HG03103 (cell line): ENCODE results near the gene AQR.
"Not testable (repeated sequence)": the region's sequence is repeated elsewhere in the genome, so short reads cannot be mapped to it uniquely, and the experiment has no call there.

Experiments
- ATAC-seq: cut with Tn5 transposase; IDR thresholded peaks from one replicate; pipeline ENCODE4 v1.9.1; 2021; ENCODE audit warnings: low read depth; ENCODE audit not compliant: unreplicated experiment

The AQR gene

DNA sequence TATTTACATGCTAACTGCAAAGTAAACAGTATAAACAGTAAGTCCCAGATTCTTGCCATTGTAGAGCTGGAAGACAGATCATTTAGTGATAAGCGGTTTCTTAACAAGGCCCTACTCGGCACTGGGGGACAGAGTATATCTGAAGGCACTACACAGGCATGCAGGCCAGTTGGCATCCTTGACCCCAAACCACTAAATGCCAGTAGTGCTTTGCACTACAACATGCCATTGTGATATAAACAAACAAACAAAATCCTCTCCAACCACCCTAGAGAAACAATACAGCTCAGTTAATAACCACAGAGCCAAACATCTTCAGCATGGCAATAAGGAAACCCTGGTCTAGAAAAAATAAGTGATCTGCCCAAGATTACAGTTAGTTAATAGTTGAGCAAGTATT is 5.3 kb downstream of the AQR start:
- ATAC-seq = no peak

DNA sequence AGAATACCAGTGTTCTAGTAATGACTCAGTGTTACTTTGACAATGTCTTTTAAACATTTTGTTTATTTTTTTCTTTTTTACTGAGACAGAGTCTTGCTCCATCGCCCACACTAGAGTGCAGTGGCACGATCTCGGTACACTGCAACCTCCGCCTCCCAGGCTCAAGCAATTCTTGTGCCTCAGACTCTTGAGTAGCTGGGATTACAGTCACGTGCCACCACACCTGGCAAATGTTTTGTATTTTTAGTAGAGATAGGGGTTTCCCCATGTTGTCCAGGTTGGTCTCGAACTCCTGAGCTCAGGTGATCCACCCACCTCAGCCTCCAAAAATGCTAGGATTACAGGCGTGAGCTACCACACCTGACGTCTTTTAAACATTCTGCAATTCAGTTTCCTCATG is 15.7 kb downstream of the AQR start:
- ATAC-seq = no peak

DNA sequence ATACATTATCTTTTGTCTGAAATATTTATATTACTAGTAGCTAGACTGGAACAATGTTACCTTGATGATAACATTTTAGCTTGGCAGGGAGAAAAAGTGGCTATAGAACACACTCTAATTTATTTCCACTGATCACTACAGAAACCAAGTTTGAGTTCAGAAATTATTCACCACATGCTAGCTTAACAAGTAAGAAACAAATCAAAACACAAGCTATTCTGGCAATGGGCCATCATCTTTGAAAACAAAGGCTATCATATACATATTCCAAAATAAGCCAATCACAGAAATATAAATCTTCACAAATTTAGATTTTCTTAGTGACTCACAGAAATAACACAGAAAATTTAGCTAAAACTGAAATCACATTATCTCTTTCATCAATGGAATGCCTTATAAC is 17.1 kb downstream of the AQR start:
- ATAC-seq = no peak

DNA sequence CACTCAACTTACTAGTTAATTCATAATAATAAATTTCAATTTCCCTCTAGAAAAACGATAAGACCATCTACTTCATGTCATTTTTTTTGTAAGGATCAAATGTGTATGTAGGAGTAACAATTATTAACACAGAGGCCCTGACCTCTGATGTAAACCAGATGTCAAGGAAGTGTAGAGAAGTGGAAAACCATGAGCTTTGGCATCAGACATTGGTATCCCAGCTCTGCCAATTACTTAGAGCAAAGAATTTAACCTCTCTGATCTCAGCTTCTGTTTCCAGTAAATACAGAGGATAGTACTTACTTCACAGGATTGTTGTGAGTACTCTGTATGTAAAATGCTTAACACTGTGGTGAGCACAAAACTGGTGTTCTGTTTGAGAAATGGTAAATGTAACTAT is 17.5 kb downstream of the AQR start:
- no peak for ATAC-seq

DNA sequence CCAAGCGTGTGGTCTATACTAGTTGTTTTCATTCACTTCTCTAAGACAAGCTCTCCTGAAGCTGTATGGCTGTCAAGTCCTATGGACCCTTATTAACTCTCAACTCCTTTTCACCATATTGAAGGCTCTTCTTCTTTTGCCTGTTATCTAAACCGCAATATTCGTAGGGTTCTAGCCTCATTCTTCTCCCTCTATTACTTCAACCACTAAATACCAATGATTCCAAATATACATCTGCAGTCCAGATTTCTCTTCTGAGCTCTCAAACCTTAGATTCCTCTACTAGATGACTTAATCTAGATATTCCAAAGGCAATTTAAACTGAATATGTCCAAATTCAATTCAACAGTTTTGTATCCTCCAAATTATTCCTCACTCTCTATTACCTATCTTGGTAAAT is 24.6 kb downstream of the AQR start:
- ATAC-seq = no peak

DNA sequence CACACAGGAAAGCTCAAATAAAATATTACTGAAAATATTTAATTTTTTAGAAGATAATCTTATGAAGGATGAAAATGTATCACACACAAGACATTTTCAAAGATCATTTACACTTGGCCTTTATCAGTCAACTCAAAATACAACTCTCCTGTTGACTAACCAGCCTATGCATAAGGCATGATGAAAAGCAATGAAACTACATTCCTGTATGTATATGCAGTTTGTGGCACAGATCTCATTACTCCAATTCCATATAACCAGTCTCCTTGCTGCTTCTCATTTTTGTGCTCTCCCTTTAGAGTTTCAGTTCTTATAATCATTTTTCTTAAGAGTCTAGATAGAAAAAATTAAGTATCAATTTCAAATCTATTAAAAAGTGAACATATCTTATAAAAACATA is 25.8 kb downstream of the AQR start:
- ATAC-seq = no peak

DNA sequence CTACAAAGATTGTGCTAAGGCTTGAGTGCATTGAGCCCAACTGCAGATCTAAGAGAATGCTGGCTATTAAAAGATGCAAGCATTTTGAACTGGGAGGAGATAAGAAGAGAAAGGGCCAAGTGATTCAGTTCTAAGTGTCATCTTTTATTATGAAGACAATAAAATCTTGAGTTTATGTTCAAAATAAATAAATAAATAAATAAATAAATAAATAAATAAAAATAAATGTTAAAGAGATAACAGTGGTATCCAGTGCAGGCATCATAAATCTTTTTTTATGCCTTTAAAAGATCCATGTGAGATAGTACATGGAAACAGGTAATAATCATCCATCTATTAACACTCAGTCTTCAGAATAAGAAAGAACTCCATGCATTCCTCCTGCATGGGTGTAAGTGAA is 26.3 kb downstream of the AQR start:
- not testable (repeated sequence) for ATAC-seq

DNA sequence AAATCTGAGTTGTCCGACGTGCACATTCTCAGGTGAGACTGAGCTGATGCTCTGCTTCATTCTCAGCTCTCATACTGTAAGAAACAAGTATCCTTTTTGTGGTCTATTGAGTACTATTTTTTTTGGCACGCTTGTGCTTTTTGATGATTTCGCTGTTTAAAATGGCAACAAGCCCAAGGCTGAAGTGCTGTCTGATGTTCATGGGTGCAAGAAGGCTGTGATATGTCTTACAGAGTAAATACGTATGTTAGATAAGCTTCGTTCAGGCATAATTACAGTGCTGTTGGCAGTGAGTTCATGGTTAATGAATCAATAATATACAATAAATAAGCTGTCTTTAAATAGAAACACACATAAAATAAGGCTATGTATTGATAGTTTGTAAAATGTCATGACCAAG is 27.2 kb downstream of the AQR start:
- ATAC-seq = no peak

DNA sequence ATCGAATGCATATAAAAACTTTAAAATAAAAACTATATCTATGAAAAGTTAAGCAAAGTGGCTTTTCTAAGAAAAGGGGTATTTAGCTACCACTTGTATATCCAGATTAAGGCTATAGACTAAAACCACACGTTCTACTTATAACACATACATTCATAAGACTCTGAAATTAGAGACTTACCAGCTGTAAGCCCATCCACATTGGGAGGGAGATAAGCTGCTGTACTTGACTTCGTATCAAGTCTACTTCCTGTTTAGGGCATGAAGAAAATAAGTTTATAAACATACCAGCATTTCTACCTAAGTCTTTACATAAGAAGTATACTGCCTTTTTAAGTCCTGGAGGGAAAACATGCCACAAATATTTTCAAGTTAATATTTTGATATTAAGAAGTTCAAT is 27.7 kb downstream of the AQR start:
- no peak for ATAC-seq

DNA sequence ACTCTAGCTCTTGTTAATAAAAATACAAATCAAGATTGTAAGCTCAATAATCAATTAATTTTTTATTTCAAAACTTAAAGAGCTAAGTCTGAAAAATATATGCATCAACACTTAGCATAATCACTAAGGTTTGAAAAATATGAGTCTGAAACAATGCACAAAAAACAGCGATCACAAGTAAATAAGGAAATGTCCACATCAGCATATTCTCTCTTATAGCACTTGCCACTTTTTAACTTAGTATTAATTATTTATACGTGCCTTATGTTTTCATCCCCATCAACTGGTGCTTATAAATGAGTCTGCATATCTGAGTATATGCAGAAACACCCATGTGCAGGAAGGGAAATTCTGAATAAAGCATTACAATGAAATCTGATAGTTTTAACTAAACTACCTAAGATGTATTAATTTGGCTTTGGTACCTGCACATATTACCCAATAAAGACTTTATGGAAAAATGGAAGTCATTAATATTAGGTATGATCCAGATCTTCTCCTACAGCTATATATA is 28.3 kb downstream of the AQR start:
- ATAC-seq = no peak

DNA sequence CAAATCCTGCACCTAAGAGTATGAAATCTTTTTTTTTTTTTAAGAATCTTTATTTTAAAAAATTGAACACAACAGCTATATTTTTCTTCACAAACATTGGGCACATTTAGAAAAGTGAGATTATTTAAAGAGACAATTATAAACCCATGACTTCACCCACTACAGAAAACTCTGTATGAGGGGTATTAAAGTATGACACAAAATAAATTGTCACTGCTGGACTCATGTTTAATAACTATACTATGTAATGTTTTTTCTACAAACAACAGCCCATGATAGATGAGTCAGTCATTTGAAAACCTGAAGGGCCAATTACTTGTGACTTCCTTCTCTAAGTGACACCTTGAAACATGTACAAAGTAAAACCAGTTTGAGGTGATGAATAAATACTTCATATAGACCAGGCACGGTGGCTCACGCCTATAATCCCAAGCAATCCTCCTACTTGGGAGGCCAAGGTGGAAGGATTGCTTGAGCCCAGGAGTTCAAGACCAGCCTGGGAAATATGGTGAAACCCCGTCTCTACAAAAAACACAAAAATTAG is 36.0 kb downstream of the AQR start:
- ATAC-seq = no peak

DNA sequence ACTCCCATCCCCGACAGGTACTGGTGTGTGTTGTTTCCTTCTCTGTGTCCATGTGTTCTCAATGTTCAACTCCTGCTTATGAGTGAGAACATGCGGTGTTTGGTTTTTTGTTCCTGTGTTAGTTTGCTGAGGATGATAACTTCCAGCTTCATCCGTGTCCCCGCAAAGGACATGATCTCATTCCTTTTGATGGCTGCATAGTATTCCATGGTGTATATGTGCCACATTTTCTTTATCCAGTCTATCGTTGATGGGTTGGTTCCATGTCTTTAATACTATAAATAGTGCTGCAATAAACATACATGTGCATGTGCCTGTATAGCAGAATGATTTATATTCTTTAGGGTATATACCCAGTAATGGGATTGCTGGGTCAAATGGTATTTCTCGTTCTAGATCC is 41.2 kb downstream of the AQR start:
- not testable (repeated sequence) for ATAC-seq

DNA sequence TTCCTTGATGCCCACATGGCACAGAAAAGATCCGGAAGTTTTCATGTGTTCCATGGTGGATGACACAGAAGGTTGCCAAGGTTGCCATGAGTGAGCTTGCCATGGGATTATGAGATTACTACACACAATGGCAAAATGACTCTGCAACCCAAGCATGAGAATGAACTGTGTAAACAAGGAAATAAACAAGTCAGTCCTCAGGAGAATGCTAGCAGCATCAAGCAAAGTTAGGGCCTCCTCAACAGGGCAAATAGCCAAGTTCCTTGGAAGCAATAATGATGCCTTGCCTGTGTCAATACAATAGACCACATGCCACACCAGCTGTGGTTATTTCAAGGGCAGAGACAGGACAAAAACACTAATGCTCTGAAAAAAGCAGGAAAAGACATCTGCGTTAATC is 41.8 kb downstream of the AQR start:
- ATAC-seq = no peak

DNA sequence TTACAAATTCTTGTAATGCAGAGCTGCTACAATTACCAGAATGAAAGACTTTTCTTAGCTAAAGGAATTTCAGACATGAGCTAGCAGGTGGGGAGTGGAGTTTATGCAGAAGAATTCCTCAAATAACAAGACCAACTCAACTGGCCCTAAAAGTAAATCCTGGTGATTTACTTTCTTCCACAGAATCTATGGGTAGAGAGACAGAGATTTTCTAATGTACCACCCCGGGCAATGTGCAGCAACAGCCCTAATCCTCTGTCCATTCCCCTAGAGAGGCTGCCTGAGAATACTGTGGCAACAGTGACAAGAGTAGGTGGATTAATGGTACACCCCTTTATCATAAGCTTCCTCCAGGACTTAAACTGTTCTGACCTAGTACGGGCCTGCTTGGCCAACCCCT is 55.2 kb downstream of the AQR start:
- ATAC-seq = no peak

DNA sequence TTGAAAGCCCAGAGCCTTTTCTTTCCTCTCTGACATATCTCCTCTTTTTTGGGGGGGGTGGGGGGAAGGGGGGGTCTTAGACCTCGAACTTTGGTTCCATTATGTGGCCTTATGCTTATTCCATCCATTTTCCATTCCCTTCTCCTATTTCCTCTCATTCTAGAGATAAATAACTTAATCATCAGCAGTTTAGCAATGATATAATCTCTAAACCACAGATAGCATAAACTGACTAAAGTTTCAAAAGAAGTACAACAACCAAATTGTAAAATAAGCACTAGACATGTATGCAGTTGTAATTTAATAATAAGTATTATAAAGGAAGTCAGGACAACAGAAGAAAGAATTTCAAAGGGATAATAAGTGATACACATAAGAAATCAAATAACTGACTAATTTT is 64.5 kb downstream of the AQR start:
- no peak for ATAC-seq

DNA sequence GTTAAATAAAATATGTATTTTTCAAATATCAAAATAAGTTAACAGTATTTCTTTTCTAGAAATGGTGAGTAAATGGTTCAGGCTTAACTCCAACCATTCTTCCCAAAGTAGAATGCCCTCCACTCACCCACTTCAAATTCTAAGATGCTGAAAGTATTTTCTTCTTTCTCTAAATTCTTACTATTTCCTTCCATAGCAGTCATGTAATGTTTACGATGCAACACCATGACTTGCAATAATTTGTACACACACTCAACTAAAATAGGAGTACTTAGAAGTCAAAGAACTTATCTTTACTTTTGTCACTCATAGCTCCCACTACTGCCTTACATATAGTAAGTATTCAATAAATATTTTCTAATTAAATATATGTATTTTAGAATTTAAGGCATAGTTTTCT is 65.0 kb downstream of the AQR start:
- no peak for ATAC-seq

DNA sequence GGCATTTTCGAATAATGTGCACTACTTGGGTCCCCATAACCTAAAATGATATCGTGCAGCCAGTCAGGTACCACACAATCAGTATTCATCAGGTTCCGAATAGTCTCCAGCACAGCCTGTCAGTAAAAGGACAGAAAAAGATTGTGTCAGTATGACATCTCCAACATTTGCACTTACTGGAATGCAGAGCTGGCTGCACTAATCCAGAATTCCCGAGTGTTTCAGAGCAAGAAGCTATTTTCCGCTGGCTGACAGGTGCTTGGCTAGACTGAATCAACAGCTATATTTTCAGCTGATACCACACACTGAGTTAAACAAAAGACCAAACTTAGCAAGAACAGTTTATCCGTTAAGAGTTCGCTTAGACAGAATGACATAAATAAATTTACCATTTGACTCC is 68.8 kb downstream of the AQR start:
- ATAC-seq = no peak

DNA sequence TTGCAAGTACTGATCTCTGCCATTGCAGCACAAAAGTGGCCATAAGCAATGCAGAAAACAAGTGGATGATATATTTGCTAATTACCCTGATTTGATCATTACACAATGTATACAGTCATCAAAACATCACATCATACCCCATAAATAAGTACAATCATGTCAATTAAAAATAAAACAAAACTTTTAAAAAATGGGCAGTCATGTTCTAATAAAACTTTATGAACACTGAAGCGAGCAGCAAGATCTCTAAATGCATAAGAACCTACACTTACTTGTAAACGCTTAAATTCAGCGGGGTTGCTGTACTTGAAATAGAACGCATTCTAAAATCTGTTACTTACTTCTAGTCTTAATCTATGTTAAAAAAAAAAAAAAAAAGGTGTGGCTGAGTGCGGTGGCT is 73.4 kb downstream of the AQR start:
- ATAC-seq = no peak

DNA sequence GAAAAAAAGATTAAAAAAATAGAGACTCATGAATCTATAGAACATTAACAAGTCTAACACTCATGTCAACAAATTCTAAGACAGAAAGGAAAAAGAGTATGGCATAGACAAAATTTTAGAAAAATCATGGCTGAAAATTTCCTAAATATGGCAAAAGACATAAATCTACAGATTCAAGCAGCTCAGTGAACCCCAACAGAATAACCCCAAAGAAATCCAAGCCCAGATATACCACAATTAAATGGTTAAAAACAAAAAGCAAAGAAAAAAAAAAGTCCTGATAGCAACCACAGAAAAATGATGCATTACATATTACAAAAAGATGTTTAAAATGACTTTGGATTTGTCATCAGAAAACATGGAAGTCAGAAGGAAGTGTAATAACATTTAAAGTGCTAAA is 75.6 kb downstream of the AQR start:
- ATAC-seq = no peak

DNA sequence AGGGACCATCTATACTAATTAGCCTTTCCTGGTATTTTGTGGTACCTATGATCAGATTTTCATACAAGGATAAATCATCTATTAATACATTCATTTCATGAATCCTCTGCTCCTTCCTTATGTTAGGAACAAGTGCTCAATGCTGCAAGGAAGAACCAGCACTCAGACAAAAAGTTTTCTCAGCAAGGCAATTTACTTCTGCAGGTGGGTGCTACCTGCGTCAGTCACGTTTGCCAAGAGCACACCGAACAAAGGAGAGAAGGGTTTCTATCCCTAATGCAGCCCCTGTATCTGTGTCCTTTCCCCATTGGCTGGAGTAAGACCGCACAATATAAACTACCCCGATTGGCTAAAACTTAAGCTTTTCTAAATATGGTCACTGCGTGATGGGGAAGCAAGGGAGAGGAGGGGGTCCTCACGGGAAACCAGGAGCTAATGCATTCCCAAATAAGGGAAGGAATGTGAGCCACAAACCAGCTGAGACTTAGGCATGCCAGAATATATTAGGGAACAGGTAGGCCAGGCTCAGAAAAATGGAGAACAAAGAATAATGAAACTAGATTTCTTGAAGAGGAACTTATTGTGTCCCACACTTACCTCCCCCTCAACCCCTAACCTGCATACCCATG is 76.5 kb downstream of the AQR start:
- ATAC-seq = no peak

DNA sequence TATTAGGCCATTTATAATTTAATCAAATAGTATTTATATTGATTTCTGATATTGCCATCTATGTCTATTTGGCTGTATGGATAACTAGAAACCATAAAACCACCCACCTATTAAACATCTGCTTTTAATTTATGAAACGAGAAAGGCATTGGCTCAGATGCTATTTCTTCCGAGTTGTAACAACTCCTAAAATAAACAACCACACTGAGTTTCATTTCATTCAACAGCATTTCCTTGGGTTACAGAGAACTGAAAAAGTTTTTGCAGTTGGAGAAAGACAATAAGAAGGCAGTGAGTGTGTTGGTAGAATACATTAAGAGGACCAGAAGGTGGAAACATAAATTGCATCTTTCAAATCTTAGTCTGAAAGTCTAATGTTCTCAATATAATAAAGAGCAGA is 79.1 kb downstream of the AQR start:
- ATAC-seq = no peak

DNA sequence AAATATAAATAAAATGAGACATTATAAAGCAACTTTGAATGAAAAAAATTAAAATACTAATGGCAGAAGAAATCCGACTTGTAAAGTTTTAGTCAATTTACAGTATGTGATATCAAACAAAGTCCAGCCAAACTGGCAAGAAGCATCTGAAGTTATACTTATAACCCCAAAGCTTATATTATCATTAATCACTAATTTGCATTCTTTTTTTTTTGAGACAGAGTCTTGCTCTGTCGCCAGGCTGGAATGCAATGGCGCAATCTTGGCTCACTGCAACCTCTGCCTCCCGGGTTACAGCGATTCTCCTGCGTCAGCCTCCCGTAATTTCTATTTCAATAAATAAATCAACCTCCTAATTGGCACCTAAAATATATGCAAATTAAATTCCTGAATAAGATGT is 80.1 kb downstream of the AQR start:
- no peak for ATAC-seq

DNA sequence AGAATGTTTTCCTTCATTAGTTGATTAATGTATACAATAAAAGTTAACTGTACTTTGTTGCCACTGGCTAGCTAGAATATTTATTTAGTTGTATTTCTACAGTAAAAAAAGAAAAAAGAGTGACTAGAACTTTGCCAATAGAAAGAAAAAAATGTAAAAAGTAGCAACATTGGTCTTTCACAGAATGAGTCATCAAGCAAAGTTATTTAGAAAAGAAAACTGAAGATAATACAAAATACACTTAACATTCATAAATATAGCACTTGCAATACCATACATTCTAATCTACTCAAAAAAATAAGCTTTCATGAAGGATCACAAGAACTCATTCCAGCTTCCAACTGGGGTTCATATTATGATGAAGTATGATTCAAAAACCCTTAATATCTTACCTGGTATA is 83.4 kb downstream of the AQR start:
- ATAC-seq = no peak
